GM12892 (cell line): ENCODE data around the gene SCUBE3.

ENCODE experiments used
- POLR2A ChIP-seq: IDR thresholded peaks from 2 replicates; pipeline ENCODE4 v1.6.1; 2011; ENCODE audit warnings: low read depth, low read length, control low read depth
- POLR2AphosphoS5 ChIP-seq: IDR thresholded peaks from 2 replicates; pipeline ENCODE4 v1.6.1; 2011; ENCODE audit warnings: low read depth, low read length, control low read depth
- TAF1 ChIP-seq: IDR thresholded peaks from 2 replicates; pipeline ENCODE4 v1.6.1; 2011; ENCODE audit warnings: low read depth, mild to moderate bottlenecking, control low read depth, low read length, borderline replicate concordance

DNA sequence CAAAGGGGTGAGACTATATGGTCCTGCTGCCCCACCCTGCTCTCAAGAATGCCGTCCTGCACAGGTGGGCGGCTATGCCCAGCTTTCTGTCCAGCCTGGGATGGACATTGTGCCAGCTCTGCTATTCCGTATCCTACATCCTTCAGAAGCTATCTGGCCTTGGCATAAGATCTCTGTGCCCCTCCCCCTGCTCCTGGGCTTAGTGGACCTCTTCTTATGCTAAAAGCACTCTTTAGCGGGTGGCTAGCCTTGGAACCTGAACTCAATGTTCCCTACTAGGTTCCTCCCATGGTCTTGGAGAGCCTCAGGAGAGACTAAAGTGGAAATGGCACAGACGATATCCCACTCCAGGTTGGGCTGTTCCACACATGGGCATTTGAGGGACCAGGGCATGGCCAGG lies 22.5 kb downstream of the SCUBE3 start:
- TF ChIP-seq POLR2AphosphoS5: no peak
- TF ChIP-seq TAF1: no peak
- no peak for TF ChIP-seq POLR2A
